HG03045 (cell line): ENCODE data around the gene ANGPTL2.
"Not testable (repeated sequence)": the region's sequence is repeated elsewhere in the genome, so short reads cannot be mapped to it uniquely, and the experiment has no call there.

Source experiments
- ATAC-seq: cut with Tn5 transposase; IDR thresholded peaks from one replicate; pipeline ENCODE4 v1.9.1; 2021; ENCODE audit warnings: mild to moderate bottlenecking, moderate library complexity; ENCODE audit not compliant: unreplicated experiment

The ANGPTL2 gene

DNA sequence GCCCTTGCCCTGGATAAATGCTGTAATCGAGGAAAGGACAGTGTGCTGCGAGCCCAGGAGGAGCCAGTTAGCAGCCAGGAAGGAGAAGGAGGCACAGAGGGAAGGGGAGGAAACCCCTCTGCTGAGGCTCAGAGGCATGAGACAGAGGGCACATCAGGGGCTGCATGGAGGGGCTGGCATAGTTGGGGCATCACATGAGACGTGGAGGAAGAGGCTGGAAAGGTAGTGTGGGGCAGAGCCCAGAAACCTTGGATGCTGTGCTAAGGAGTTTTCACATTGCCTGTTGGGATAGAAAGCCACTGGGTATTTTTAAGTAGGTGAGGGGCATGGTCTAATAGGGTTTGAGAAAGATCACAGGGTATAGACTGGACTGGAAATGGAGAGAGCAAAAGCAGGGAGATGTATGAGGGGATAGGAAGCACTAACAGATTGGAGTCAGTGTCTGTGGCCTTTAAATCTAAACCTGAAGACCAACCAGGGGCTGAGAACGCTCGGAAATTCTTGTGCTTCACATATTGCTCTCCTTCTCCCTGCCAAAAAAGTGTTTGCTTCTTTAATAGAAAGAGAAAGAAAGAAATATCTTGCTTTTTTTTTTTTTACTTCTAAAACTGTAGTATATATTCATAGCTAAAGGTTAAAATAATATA, 33.0 kb upstream of the ANGPTL2 start:
- ATAC-seq = no peak

DNA sequence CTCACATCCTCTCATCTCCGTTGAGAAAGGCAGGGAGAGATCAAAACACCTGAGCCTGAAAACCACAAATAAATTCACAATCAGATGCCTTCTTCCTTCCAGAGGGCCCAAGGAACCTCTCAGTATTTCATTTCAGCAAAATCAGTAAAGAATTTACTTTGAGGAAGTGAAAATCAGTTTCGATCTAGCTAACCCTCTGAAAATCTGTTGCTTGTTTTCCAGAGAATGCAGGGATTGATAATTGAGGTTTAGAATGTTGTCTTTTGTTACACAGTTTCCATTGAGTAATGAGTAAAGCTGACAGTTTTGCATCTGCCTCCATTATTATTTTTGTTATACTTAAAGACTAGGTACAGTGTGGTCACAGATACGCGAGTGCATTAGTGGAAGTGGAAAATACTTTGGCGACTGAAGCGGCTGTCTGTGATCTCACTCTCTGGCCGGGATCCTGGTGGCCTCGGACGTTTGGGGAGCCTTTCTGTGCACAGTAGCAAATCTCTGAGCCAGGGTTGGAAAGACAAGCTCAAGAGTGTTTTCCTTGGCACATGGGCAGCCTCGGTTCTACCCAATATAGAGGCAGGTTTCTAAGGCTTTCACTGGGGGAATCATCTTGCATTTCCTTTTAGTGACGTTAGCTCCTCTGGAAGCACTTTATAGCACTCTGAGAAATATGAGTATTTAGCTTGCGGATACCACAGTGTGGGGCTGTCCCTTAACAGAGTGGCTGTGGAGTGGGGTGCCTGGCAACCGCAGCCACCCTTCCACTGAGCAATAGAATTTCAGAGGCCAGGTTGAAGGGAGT, 32.2 kb upstream of the ANGPTL2 start:
- ATAC-seq = no peak

DNA sequence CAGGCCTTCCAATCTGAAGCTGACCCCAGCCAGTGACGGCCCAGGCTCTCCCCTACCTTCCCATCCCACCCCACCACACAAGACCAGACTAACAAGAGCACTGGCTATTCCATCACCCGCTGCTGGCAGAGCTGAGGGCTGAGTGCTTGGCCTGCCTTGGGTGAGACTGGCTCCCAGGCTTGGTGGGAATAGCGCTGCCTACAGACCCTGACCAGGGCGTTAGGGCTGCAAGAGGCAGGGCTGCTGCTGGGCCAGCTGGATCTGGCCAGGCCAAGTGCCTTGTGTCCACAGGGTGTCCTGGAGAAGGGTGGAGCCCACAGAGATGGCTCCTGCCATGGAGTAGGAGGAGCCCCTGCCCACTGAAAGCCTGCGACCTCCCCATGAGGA, 31.6 kb upstream of the ANGPTL2 start:
- ATAC-seq = no peak

DNA sequence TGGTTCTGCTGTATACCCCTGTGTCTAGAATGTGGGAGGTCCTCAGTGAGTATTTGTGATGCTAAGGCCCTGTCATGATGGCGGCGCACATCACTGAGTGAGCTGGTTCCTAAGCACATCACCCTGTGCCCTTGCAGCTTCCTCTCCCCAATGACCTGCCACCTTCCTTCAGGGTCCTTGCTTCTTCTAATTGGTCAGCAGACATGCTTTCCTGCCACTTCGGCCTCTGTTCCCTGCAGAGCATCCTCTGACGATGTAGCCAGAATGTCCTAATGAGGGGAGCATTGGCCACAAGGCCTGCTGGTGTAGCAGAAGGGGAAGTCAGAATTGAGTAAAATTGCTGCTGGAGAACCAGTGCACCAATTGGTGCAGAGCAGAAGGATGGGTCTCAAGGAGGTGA, 31.1 kb upstream of the ANGPTL2 start:
- no peak for ATAC-seq

DNA sequence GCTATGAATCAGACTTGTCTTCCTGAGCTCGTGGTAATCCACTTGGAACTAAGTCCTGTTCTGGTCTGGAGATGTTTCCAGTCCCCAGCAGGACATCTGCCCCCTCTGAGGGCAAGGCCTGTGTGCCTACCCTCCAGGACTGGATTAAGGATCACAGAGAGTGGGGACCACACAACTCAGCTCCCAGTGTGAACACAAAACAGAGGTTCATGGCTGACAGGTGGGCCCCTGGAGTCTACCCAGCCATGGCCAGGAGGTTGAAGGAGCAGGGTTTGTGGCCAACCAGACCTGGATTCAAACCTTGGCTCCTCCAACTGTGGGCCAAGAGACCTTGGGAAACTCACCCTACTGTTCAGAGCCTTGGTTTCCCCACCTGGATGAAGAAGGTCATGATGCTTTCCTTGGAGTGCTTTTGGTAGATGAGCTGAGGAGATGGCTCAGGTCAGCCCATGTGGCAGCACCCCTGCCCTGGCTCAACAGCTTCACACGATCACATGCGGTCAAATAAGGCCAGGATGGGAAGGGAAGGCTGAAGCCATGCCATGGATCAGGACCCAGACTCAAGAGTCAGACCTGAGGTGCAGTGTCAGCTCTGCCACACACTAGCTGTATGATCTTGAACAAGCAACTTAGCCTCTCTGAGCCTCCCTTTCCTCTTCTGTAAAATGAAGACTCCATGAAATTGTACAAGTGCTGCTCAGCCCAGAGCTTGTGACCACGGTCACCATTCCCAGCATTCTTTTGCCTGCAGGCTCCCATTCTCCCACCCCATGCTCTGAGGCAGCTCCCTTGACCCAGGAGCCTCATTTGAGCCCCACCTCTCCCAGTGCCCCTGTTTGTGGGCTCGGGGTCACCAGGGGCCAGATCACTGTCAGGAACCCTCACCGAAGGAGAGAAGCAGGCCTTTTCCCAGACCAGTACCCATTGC, 27.3 kb upstream of the ANGPTL2 start:
- ATAC-seq = no peak

DNA sequence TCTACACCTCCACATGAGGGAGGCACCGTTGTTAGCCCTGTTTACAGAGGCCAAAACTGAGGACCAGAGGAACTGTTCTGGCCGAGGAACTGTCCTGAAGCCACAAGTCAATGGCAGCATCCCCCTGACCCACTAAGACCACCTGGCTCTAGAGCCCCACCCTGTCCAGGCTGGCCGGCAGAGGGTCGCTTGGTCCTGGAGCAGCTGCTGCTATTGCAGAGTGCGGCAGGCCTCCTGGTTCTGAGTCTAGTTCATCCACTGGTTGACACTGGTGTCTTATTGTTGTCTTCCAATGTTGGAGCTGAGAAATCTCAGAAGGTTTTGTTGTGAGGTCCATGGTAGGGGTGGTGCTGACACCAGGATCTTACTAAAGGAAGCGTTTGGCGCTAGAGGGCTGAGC, 26.6 kb upstream of the ANGPTL2 start:
- ATAC-seq = no peak

DNA sequence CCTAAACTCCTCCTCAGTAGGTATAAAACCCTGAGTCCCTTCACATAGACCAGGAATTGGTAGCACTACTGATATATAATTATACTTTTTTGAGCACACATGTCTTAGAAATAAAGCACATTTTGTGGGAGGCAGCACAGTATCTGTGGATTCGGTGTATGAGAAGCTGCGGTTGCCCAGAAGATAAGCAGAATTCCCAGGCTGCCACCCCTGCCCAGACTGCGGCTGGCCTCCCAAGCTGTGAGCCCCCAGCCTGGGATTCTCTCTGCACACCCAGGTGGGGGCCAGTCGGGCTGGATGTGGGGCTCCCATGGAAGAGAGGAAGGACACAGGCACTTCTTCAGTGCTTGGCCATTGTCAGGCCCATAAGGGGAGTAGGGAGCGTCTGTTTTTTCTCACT, 25.6 kb upstream of the ANGPTL2 start:
- no peak for ATAC-seq

DNA sequence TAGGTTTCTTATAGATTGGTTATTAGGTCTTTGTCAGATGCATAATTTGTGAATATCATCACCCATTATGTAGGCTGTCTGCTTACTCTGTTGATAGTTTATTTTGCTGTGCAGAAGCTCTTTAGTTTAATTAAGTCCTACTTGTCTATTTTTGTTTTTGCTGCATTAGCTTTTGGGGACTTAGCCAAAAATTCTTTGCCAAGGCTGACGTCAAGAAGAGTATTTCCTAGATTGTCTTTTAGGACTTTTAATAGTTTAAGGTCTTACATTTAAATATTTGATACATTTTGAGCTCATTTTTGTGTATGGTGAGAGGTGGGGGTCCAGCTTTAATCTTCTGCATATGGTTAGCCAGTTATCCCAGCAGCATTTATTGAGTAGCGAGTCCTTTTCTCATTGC, 24.8 kb upstream of the ANGPTL2 start:
- no peak for ATAC-seq

DNA sequence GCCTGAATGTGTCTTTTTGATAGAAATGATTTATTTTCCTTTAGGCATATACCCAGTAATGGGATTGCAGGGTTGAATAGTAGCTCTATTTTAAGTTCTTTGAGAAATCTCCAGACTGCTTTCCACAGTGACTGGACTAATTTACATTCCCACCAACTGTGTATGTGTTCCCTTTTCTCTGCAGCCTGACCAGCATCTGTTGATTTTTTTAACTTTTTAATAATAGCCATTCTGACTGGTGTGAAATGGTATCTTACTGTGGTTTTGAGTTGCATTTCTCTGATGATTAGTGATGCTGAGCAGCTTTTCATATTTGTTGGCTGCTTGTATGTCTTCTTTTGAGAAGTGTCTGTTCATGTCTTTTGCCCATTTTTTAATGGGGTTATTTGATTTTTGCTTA, 24.4 kb upstream of the ANGPTL2 start:
- ATAC-seq = not testable (repeated sequence)

DNA sequence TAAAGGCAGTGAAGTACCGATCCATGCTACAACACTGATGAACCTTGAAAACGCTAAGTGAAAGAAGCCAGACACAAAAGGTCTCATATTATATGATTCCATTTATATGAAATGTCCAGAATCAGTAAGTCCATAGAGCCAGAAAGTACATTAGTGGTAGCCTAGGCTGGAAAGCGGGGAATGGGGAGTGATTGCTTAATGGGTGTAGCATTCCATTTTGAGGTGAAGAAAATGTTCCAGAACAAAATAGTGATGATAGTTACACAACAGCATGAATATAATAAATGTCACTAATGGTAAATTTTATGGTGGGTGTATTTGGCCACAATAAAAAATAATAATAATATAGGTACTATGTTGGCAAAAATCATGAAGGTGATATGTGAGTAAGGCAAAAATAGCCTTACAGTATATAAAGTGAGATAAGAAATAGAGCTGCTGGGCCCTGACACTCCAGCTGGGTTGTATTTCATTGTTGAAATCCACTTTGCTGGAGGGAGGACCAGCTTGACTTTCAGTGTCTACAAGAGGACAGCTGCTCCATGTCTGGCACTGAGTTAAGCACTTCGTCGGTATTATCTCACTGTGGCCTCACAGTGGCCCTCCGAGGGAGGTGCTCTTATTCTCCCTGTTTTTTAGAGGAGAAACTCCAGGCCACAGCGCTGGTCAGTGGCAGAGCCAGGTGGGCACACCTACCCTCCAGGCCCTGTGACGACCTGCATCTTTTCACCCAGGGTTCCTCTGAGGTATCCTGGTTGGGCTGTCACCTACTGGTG, 22.4 kb upstream of the ANGPTL2 start:
- no peak for ATAC-seq

DNA sequence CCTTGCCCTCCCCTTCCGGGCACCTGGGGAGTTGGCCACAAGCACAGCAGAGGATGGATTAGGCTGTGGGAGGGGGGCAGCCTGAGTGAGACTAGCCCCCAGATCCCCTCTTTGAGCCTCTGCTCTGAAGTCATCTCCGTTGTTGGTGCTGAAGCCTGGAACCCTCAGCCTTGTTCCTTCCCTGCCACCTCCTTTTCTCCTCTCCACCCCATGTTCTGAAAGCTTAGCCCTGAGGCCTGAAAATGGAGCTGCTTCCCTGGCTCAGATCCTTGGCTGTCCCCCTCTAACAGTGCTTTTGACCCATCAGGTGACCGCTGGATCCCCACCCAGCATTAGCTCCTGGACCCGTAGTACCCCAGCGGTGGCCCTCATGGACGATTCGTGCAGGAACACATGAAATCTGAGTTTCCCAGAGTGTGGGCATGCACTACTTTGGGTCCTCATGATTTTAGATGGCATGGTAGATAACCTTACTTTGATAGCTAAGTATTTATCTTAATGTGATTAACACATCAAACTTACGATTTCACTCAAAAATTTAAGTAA, 21.6 kb upstream of the ANGPTL2 start:
- ATAC-seq = no peak

DNA sequence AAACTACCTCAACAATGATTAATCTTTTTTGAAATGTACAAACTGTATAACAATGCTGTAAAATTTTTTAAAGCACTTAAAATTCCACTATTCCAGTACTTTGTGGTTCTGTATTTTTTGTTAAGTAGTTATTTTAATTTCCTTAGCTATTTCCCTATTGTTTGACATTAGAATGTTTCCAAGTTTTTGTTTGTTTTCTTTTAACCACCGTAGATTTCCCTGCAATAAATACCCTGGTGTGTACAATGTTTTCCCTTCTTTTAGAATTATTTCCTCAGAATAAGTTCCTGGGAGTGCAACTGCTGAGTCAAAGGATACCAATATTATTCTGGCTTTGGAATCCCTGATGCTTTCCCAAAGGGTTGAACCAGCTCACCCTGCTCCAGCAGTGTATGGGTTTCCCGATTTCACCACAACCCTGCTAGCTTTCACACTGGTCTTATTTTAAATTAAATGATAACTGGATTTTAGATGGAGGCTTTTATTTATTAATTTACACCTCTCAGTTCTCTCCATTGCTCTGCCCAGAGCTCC, 20.6 kb upstream of the ANGPTL2 start:
- ATAC-seq = no peak

DNA sequence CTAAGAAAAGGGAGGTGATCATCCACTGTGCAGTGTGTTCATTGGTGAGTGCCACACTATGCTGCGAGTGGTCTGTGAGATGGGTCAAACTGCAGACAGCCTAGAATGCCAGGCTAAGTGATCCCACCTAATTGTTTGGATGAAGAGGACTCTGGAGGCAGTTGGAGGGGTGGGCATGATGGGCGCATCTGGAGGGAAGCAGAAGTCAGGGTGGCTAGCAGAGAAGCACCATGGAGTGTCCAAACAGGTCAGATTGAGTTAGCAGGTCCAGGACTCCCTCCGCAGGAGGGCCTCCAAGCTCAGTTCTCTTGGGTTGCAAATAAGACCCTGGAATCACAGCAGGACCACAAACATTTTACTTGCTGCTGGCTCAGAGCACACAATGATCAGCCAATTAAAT, 19.9 kb upstream of the ANGPTL2 start:
- ATAC-seq = no peak

DNA sequence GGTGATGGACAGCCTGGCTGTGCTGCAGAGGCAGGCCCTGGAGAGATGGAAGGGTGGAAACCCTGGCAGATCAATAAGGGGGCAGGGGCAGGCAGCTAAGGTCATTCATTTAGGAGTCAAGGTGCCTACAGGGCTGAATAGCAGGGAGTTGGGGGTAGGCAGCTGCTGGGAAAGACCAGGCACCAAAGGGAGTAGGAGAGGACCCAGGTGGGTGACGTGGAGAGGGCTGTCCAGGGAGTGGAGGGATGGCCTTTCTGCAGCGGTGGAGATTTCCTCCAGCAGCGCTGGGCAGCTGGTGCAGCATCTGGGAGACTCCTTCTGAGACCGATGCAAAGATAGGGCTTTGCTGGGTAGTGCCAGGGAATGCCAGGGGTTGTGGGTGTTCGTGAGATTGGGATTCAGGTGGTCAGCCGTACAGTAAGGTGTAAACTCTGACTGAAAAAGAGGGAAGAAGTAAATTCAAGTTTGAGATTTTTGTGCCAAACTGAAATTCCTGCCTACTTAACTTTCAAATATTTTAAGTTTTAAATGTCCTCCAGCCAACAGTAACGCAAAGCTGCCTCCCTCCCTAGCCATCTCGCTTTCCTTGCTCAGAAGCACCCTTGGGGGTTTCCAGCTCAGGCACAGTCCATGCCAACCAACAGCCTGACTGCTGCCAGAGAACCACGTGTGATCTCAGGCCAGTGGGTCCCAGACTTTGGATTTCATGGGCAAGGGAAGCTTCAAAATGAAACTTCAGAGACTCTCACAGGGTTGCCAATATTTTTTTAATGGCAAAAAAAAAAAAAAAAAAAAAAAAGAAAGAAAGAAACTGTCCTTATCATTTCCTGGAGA, 18.6 kb upstream of the ANGPTL2 start:
- no peak for ATAC-seq

DNA sequence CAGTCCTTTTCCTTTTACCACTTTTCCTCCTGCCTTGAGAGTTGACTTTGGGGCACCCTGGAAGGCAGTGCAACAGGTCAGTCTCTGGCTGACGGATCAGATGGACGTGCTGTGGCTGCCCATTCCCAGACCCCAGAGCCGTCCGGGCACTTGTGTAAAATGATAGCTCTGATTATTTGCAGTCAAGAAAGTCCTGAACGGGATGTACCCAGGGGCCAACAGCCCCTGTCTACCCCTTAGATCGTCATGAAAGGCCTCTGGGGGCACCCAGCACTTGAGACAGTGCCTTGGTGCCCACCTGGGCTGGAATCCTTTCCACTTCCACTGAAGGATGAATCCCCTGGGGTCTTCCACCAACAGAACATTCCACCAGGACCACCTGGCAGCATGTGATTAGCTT, 17.7 kb upstream of the ANGPTL2 start:
- no peak for ATAC-seq

DNA sequence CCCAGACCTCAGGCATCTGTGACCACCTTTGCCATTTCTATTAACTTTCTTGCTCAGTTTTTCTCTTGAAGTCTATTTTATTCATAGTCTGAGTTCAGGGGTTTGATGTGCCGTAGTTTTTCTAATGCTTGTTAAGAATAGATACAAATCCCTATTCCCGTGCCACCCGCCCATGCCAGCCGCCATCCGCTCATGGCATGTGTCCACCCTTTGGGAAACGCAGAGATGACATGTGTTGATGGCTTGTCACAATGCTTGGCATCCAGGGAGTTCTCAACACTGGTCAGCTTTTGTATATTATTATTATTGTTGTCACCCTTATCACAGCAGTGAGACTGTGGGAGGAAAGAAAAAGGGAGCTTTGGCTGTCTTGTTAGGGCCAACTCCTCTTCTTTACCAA, 17.3 kb upstream of the ANGPTL2 start:
- no peak for ATAC-seq

DNA sequence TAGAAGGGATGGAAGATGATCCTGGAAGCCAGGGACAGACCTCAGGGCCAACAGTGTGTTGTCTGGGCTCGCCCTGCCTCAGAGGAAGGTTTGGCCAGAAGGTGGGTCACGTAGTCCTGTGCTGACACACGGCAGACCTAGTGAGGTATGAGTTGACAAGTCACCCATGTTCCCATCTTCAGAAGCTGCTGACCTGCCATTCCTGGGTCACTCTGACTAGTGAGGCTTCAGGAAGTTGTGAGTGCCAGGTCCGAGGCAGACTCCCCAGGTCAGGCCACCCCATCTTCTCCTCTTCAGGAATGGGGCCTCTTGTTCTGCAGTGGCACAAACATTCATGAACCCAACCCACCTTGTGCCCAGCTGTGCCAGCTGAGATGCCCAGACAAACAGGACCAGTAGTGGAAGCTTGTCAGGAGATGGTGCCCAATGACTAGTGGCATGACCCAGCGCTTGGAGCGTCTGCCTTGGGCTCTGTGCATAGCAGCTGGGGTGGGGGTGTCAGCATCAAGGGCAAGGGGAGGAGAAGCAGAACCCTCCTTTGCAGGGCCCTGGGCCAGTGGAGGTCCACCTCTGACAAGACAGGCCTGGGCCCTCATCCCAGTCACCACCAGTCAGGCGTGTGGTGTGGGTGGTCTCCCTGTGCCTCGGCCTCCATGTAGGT, 16.8 kb upstream of the ANGPTL2 start:
- no peak for ATAC-seq

DNA sequence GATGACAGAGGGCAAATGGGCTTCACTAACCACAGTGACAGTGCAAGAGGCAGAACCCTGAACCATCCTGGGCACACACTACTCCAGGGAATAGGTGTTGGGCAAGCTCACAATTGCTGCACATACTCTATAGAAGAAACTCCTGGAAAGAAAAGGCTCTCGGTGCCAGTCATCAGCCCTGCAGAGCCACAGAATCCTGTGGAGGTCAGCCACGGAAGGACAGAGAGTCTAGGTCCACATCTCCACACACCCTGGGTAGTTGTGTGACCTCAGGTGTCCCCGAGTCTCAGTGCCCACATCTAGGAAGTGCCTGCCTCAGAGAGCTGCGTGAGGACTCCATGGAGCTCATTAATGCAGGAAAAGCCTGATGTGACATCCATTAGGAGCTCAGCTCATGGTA, 16.0 kb upstream of the ANGPTL2 start:
- ATAC-seq = no peak
